ENCODE data around the gene PRRT4.

The PRRT4 gene

GRCh38 chr7:128335730-128336129 lies 25.8 kb downstream of the PRRT4 start:
- H3K36me3 ChIP-seq (ENCODE audit: control insufficient read depth, insufficient read depth, low read length) = peaks cover 15% of the 10 kb centered on the region
- DNase-seq (ENCODE audit: extremely low read depth, insufficient read length) = no peak
- no peaks in the 10 kb centered on the region for H3K27me3 ChIP-seq (replicated peaks; ENCODE audit: control insufficient read depth, insufficient read depth, low read length)
- no peak overlapping the region for H3K4me3 ChIP-seq (replicated peaks; ENCODE audit: low read depth, low read length)
- no peak for TF ChIP-seq CTCF (IDR thresholded peaks at IDR 0.05; ENCODE audit: insufficient read depth, low read length, poor library complexity, severe bottlenecking)

GRCh38 chr7:128324368-128324680 lies 37.2 kb downstream of the PRRT4 start:
- Histone ChIP-seq H3K4me3 (replicated peaks; ENCODE audit: low read depth, low read length) (no peak overlapping the region), H3K36me3 (ENCODE audit: control insufficient read depth, insufficient read depth, low read length) (peaks cover 10% of the 10 kb centered on the region), H3K27me3 (replicated peaks; ENCODE audit: control insufficient read depth, insufficient read depth, low read length) (no peaks in the 10 kb centered on the region)
- no peak for TF ChIP-seq CTCF (IDR thresholded peaks at IDR 0.05; ENCODE audit: insufficient read depth, low read length, poor library complexity, severe bottlenecking)
- no peak for DNase-seq (ENCODE audit: extremely low read depth, insufficient read length)

- Histone ChIP-seq H3K36me3 (ENCODE audit: control insufficient read depth, insufficient read depth, low read length) (peaks cover 9% of the 10 kb centered on the region), H3K27me3 (replicated peaks; ENCODE audit: control insufficient read depth, insufficient read depth, low read length) (no peaks in the 10 kb centered on the region), H3K4me3 (replicated peaks; ENCODE audit: low read depth, low read length) (no peak overlapping the region)
- no peak for TF ChIP-seq CTCF (IDR thresholded peaks at IDR 0.05; ENCODE audit: insufficient read depth, low read length, poor library complexity, severe bottlenecking)
- no peak for DNase-seq (ENCODE audit: extremely low read depth, insufficient read length)
Observed at GRCh38 chr7:128323459-128324367, 37.8 kb downstream of the PRRT4 start.

GRCh38 chr7:128323040-128323439 lies 38.5 kb downstream of the PRRT4 start:
- Histone ChIP-seq H3K36me3 (ENCODE audit: control insufficient read depth, insufficient read depth, low read length) (peaks cover 8% of the 10 kb centered on the region), H3K27me3 (replicated peaks; ENCODE audit: control insufficient read depth, insufficient read depth, low read length) (no peaks in the 10 kb centered on the region), H3K4me3 (replicated peaks; ENCODE audit: low read depth, low read length) (no peak overlapping the region)
- TF ChIP-seq CTCF (IDR thresholded peaks at IDR 0.05; ENCODE audit: insufficient read depth, low read length, poor library complexity, severe bottlenecking) = no peak
- no peak for DNase-seq (ENCODE audit: extremely low read depth, insufficient read length)

GRCh38 chr7:128322040-128322643 lies 39.3 kb downstream of the PRRT4 start:
- no peak for DNase-seq (ENCODE audit: extremely low read depth, insufficient read length)
- Histone ChIP-seq H3K36me3 (ENCODE audit: control insufficient read depth, insufficient read depth, low read length) (peaks cover 12% of the 10 kb centered on the region), H3K4me3 (replicated peaks; ENCODE audit: low read depth, low read length) (no peak overlapping the region), H3K27me3 (replicated peaks; ENCODE audit: control insufficient read depth, insufficient read depth, low read length) (no peaks in the 10 kb centered on the region)
- peak; percentile 36 for TF ChIP-seq CTCF (IDR thresholded peaks at IDR 0.05; ENCODE audit: insufficient read depth, low read length, poor library complexity, severe bottlenecking)

Measured in GM06990 (cell line).